Chondrocyte (in vitro differentiated cells): ENCODE results near the gene PIGW. TPM values are rescaled to one million over a fixed set of nuclear protein-coding genes. Genes with fewer than 3 reads are reported as not detected.

Source experiments
- DNase-seq: peaks from one replicate; pipeline ENCODE4 v3.0.0; 2021; ENCODE audit warnings: mixed read lengths, low spot score
- H3K27ac Mint-ChIP-seq: one replicate; pipeline ENCODE4 v1.8.0; 2021; ENCODE audit warnings: mild to moderate bottlenecking, moderate library complexity, mixed read lengths; ENCODE audit not compliant: unreplicated experiment
- H3K27me3 Mint-ChIP-seq: 2 replicates; pipeline ENCODE4 v1.8.0; 2021; ENCODE audit warnings: low read depth, mixed read lengths
- H3K36me3 Mint-ChIP-seq: 2 replicates; pipeline ENCODE4 v1.8.0; 2021; ENCODE audit warnings: low read depth, mixed read lengths
- H3K4me1 Mint-ChIP-seq: 2 replicates; pipeline ENCODE4 v1.8.0; 2021; ENCODE audit warnings: low read depth, mild to moderate bottlenecking, mixed read lengths
- H3K4me3 Mint-ChIP-seq: one replicate; pipeline ENCODE4 v1.8.0; 2021; ENCODE audit warnings: mild to moderate bottlenecking, moderate library complexity, mixed read lengths; ENCODE audit not compliant: unreplicated experiment
- H3K9me3 Mint-ChIP-seq: 2 replicates; pipeline ENCODE4 v1.8.0; 2021; ENCODE audit warnings: low read depth, mixed read lengths
- total RNA-seq: library from RNA; stranded (reverse); gene quantifications from 3 replicates; pipeline ENCODE4 v1.2.1, GENCODE V29; 2021
- TF ChIP-seq, protein P1 (sequence below): fragments of 200-600 bp; sonication (generic); IDR thresholded peaks from 2 replicates; pipeline ENCODE4 v1.5.0; 2021; ENCODE audit warnings: antibody characterized with exemption, mild to moderate bottlenecking, moderate library complexity

PIGW gene
- total RNA-seq, 1 donor from 2014 or later = 10.5 TPM

DNA sequence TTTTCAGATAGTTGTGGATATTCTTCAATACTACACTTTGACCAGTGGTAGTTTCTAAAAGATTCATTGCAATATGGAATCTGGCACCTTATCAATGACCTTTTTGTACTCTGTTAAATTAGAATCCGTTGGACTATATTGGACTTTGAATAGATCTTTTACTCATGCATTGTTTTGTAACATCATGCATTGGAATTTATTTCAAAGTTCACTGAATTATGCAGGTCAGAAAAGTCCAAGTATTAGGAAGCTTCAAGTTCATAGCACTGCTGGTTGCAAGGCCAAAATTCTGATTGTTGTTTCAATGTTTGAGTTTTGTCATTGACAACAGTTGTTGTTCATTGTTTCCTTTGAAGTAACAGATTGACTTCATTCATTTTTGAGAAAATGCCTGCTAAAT is 49.0 kb downstream of the PIGW start:
- no peak for DNase-seq
- Mint-ChIP-seq H3K4me1 (peaks cover 8% of the 10 kb centered on the region), H3K9me3 (no peaks in the 10 kb centered on the region), H3K27ac (no peak overlapping the region), H3K27me3 (no peaks in the 10 kb centered on the region), H3K4me3 (no peak overlapping the region), H3K36me3 (peaks cover 24% of the 10 kb centered on the region)
- TF ChIP-seq, protein P1, sequence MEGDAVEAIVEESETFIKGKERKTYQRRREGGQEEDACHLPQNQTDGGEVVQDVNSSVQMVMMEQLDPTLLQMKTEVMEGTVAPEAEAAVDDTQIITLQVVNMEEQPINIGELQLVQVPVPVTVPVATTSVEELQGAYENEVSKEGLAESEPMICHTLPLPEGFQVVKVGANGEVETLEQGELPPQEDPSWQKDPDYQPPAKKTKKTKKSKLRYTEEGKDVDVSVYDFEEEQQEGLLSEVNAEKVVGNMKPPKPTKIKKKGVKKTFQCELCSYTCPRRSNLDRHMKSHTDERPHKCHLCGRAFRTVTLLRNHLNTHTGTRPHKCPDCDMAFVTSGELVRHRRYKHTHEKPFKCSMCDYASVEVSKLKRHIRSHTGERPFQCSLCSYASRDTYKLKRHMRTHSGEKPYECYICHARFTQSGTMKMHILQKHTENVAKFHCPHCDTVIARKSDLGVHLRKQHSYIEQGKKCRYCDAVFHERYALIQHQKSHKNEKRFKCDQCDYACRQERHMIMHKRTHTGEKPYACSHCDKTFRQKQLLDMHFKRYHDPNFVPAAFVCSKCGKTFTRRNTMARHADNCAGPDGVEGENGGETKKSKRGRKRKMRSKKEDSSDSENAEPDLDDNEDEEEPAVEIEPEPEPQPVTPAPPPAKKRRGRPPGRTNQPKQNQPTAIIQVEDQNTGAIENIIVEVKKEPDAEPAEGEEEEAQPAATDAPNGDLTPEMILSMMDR = no peak

DNA sequence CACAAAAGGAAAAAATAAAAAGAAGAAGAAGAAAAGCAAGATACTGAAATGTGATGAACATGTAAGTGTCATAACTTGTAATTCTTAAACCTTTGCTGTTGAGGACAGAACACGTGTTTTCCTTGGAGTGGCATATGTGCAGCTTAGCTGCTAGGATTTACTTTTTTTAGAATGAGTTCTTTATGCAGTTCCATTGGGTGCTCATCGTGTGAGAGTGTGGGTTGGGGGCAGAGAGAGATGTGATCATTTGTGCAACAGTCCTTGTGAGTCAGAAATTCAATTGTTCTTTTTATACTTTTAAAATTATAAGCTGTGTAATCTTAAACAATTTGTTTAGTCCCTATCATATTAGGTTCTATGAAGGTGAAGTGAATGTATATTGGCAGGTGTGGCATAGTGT is 51.4 kb downstream of the PIGW start:
- H3K4me3 Mint-ChIP-seq = no peak overlapping the region
- H3K27me3 Mint-ChIP-seq = no peaks in the 10 kb centered on the region
- TF ChIP-seq, protein P1 = no peak
- no peak overlapping the region for H3K27ac Mint-ChIP-seq
- peaks cover 2% of the 10 kb centered on the region for H3K4me1 Mint-ChIP-seq
- H3K9me3 Mint-ChIP-seq = no peaks in the 10 kb centered on the region
- H3K36me3 Mint-ChIP-seq = peaks cover 17% of the 10 kb centered on the region
- no peak for DNase-seq

Other genes with a start within 250 kb of the PIGW start
- gene TBC1D3G, start 211.1 kb upstream of the PIGW start, total RNA-seq = not detected in 3 replicates
- gene TBC1D3H, start 146.6 kb upstream of the PIGW start, total RNA-seq = not detected in 3 replicates
- gene ZNHIT3, start 48.3 kb upstream of the PIGW start, total RNA-seq = 24.7 to 25.9 TPM (median 25.2 TPM) in 3 replicates
- gene MYO19, start 119 bp upstream of the PIGW start, total RNA-seq = 51.5 to 75.6 TPM (median 52.6 TPM) in 3 replicates
- gene GGNBP2, start 9.9 kb downstream of the PIGW start, total RNA-seq = 62.7 to 70.8 TPM (median 68.2 TPM) in 3 replicates
- 4.2 to 7.0 TPM (median 5.1 TPM) in 3 replicates for gene DHRS11, start 56.9 kb downstream of the PIGW start, total RNA-seq
- gene MRM1, start 66.6 kb downstream of the PIGW start, total RNA-seq = 2.5 to 3.9 TPM (median 2.6 TPM) in 3 replicates